Tibial nerve (tissue), 3 donors: Measurements from ENCODE around the gene CAPZA1.
A peak's percentile ranks its signal among the peaks of the same experiment; 100 is the strongest.

Experiments used
- POLR2A ChIP-seq, 2 donors: fragments of 450-650 bp; IDR thresholded peaks; one replicate each; pipeline ENCODE4 v1.6.1; 2017; ENCODE audit warnings: antibody characterized with exemption in 2 of 2, mild to moderate bottlenecking in 2 of 2, moderate library complexity in 2 of 2
- TF ChIP-seq, protein P1 (sequence below), 5 experiments: fragments of 200-600 bp in 3 of 5; fragments of 450-650 bp in 2 of 5; sonication (generic) in 3 of 5; IDR thresholded peaks; one replicate each; pipeline ENCODE4 v1.5.1; 2016 to 2019; ENCODE audit warnings: antibody characterized with exemption in 5 of 5, mild to moderate bottlenecking in 3 of 5, moderate library complexity in 2 of 5

DNA sequence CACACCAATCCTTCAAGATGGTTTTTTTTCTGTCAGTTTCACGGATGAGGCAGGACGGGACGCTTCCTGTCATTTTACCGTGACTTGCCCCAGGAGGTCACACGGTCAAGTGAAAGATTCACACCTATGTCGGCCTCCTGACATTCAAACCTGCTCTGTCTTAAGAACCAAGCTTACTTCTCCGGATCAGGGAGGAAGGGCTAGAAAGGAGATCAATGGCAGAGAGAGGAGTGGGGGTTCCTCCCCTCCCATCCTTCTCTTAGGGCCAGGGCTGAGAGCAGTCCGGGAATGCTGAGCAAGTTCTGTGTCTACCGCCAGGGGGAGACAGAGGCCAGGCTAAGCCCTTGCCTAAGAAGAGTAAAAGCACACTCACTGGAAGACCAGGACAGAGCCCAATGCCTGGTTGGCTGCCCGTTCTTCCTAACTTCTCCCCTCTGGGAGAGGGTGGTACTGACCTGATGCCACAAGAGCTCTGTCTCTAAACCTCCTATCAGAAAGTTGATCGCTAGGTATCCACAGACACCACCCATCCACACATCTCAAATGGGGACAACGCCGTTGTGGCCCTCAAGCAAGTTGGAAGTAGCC is 96.6 kb downstream of the CAPZA1 start:
- TF ChIP-seq, protein P1, sequence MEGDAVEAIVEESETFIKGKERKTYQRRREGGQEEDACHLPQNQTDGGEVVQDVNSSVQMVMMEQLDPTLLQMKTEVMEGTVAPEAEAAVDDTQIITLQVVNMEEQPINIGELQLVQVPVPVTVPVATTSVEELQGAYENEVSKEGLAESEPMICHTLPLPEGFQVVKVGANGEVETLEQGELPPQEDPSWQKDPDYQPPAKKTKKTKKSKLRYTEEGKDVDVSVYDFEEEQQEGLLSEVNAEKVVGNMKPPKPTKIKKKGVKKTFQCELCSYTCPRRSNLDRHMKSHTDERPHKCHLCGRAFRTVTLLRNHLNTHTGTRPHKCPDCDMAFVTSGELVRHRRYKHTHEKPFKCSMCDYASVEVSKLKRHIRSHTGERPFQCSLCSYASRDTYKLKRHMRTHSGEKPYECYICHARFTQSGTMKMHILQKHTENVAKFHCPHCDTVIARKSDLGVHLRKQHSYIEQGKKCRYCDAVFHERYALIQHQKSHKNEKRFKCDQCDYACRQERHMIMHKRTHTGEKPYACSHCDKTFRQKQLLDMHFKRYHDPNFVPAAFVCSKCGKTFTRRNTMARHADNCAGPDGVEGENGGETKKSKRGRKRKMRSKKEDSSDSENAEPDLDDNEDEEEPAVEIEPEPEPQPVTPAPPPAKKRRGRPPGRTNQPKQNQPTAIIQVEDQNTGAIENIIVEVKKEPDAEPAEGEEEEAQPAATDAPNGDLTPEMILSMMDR (IDR thresholded peaks at IDR 0.05), result peak; percentile 87 to 95 (median 92)
- no peak for TF ChIP-seq POLR2A (IDR thresholded peaks at IDR 0.05)
